ENCODE measurements around the gene NCAPH2.
A peak's percentile ranks its signal among the peaks of the same experiment; 100 is the strongest.

The NCAPH2 gene

DNA sequence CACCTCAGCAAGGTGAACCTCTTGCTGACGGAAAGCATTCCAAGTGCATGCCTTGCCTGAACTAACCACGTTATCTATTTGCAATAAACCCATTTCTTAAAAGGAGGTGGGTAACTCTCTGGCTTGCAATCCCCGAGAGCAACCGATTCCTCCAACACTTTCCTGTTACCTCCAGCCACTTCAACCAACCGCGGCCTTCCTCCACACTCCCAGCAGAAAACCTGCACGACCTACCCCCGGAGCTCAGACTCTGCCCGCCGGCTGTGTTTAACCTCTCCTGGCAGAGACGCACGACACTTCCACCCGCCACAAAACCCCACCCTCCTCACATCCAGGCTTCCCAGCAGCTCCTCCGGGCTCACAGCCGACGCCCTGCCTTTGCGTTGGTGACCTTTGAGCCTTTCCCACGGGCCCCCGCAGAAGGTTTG lies 16.7 kb downstream of the NCAPH2 start:
- TF ChIP-seq CTCF (IDR thresholded peaks at IDR 0.05; ENCODE audit: insufficient read depth, missing control alignments): no peak
- DNase-seq (ENCODE audit: insufficient read length, low spot score) (no peak), FAIRE-seq (no peak)

DNA sequence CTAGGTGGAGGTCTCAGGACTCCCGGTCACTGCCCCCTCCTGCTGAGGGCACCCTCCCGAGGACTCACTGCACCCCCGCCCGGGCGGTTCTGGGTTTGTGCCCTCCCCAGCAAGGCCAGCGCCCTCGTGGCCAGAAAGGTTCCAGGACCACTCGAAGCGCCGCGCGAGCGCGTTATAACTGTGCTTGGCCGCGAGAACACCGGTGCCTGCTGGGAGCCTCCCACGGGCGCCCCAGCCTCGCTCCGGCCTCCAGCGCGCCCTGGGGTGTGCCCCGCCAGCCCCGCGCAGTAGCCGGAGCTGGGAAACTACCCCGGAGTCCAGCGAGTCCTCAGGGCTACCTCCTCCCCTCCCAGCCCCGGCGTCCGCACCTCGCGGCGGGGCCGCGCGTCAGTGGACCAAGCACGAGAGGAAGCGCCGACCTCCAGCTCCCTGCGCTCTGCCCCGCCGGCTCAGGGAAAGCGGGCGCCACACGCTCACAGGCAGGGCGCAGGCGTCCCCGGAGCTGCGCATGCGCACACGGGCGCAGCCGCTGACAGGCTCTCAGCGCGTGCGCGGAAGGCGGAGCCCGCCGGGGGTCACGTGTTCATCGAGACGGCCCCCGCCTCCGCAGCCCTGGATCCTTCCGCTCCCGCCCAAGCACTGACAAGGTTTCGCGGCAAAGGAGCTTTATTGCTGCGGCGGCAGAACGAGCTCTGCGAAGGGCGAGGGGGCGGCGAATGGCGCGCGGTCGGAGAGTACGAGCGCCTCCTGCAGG lies 17.3 kb downstream of the NCAPH2 start, which contains the start of gene SCO2:
SCO2 (minus strand) TSS at position 495 of the 754 bp plus-strand sequence. CDS start 1,187 bp downstream, outside the sequence.
- peak; percentile 41 for TF ChIP-seq CTCF (IDR thresholded peaks at IDR 0.05; ENCODE audit: insufficient read depth, missing control alignments)
- DNase-seq (ENCODE audit: insufficient read length, low spot score): peak; percentile 88
- FAIRE-seq: no peak

GRCh38 chr22:50525858-50526107 lies 17.8 kb downstream of the NCAPH2 start:
- DNase-seq (ENCODE audit: insufficient read length, low spot score) (no peak), FAIRE-seq (no peak)
- no peak for TF ChIP-seq CTCF (IDR thresholded peaks at IDR 0.05; ENCODE audit: insufficient read depth, missing control alignments)

DNA sequence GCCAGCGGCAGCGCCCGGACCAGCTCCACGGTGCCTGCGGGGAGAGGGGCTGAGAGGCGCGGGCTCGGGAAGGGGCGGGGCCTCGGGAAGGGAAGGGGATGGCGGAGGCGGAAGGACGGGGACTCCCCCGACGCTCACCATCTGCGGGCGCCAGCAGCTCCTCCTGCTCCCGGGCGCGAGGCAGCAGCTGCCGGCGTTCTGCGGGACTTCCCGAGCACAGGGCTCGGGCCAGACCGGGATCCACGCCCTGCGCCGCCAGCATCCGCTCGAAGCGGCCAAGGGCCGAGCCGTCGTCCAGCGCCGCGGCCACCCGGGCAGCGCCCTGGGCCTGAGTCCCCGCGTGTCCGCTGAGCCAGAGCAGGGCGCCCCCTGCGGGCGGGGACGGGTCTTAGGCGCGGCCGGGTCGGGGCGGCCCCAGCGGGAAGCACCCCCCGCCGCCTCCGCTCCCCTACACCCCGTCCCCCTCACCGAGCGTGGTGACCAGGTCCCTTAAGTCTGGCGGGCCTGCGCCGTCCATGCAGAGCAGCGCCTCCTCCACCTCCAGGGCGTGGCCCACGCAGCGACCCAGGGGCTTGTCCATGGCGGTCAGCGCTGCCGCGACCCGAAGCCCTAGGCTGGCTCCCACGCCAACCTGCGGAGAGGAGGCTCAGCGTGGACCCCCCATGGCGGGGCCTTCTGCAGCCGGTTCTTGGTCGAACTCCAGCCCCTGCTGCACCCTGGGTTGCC lies 18.2 kb downstream of the NCAPH2 start:
- peak; percentile 37 for TF ChIP-seq CTCF (IDR thresholded peaks at IDR 0.05; ENCODE audit: insufficient read depth, missing control alignments)
- FAIRE-seq: no peak
- DNase-seq (ENCODE audit: insufficient read length, low spot score): no peak

- no peak for FAIRE-seq
- no peak for TF ChIP-seq CTCF (IDR thresholded peaks at IDR 0.05; ENCODE audit: insufficient read depth, missing control alignments)
- peak; percentile 56 for DNase-seq (ENCODE audit: insufficient read length, low spot score)
Observed at GRCh38 chr22:50526834-50527801, 19.1 kb downstream of the NCAPH2 start.

GRCh38 chr22:50527921-50528681 lies 20.1 kb downstream of the NCAPH2 start:
- TF ChIP-seq CTCF (IDR thresholded peaks at IDR 0.05; ENCODE audit: insufficient read depth, missing control alignments): no peak
- DNase-seq (ENCODE audit: insufficient read length, low spot score) (no peak), FAIRE-seq (no peak)
